ENCODE data around the gene PROC.
"Not testable (repeated sequence)": the region's sequence is repeated elsewhere in the genome, so short reads cannot be mapped to it uniquely, and the experiment has no call there.

PROC gene

DNA sequence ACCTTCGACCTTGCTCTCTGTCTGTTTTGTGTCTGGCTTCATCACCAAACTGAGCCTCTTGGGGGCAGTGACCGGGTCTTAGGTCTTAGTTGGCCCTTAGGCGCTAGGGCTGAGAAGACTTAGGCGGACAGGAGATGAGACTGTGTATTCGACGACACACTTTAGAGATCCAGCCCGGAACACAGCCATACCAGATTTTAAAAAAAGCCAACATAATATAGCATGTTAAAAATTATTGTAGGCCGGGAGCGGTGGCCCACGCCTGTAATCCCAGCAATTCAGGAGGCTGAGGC, 9.5 kb upstream of the PROC start:
- TF ChIP-seq CTBP1 (IDR thresholded peaks at IDR 0.05; ENCODE audit: borderline replicate concordance) = no peak
- ChIA-PET POLR2A (interaction anchor here (0.5 to 1.7 kb wide), 5 partner anchors 10 to 33 kb away, joined by 3 to 6 read pairs (median 3); no protein-coding TSS in a partner anchor), CTCF (no interaction called here)
- DNase-seq (ENCODE audit: extremely low spot score) = no peak

DNA sequence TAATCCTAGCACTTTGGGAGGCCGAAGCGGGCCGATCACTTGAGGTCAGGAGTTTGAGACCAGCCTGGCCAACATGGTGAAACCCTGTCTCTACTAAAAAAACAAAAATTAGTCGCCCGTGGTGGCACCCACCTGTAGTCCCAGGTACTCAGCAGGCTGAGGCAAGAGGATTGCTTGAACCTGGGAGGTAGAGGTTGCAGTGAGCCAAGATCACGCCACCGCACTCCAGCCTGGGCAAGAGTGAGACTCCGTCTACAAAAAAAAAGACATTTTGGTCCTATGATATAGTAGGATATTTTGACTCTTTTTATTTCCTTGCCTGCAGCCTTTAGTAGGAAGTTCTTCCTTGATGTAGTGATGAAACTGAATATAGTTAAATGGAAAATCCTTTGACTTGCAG, 8.5 kb upstream of the PROC start:
- DNase-seq (ENCODE audit: extremely low spot score); CTCF ChIA-PET: not testable (repeated sequence)
- POLR2A ChIA-PET = interaction anchor here (1.5 kb wide), 1 partner anchor 23 kb away, joined by 3 read pairs; no protein-coding TSS in a partner anchor

GRCh38 chr2:127410871-127411652, 7.2 kb upstream of the PROC start:
- ChIA-PET POLR2A (no interaction called here), CTCF (no interaction called here)
- DNase-seq (ENCODE audit: extremely low spot score) = no peak
- TF ChIP-seq NFRKB (IDR thresholded peaks at IDR 0.05) = no peak
- TF ChIP-seq FOXM1 (IDR thresholded peaks at IDR 0.05; ENCODE audit: borderline replicate concordance) = no peak
- no peak for TF ChIP-seq FOXA1 (IDR thresholded peaks at IDR 0.05)
- TF ChIP-seq ZNF384 (IDR thresholded peaks at IDR 0.05) = no peak
- TF ChIP-seq LEF1 (IDR thresholded peaks at IDR 0.05; ENCODE audit: borderline replicate concordance) = no peak
- no peak for TF ChIP-seq CTBP1 (IDR thresholded peaks at IDR 0.05; ENCODE audit: borderline replicate concordance)
- no peak for TF ChIP-seq HDGF (IDR thresholded peaks at IDR 0.05; ENCODE audit: borderline replicate concordance)
- TF ChIP-seq ARNT (IDR thresholded peaks at IDR 0.05) = no peak
- TF ChIP-seq PKNOX1 (IDR thresholded peaks at IDR 0.05) = no peak
- no peak for TF ChIP-seq FOXK2 (IDR thresholded peaks at IDR 0.05)
- no peak for TF ChIP-seq SP1 (IDR thresholded peaks at IDR 0.05)

GRCh38 chr2:127411653-127412369, 6.4 kb upstream of the PROC start:
- TF ChIP-seq L3MBTL2 (conservative IDR thresholded peaks at IDR 0.05) (no peak), FOXA1 (IDR thresholded peaks at IDR 0.05) (no peak), CTBP1 (IDR thresholded peaks at IDR 0.05; ENCODE audit: borderline replicate concordance) (no peak)
- ChIA-PET POLR2A (no interaction called here), CTCF (no interaction called here)
- DNase-seq (ENCODE audit: extremely low spot score) = no peak

GRCh38 chr2:127413200-127413599, 5.0 kb upstream of the PROC start:
- DNase-seq (ENCODE audit: extremely low spot score) = no peak
- ChIA-PET CTCF (no interaction called here), POLR2A (no interaction called here)
- TF ChIP-seq SUZ12 (IDR thresholded peaks at IDR 0.05) (no peak), BHLHE40 (IDR thresholded peaks at IDR 0.05; ENCODE audit: borderline replicate concordance) (no peak), FOXA1 (IDR thresholded peaks at IDR 0.05) (no peak), TARDBP (IDR thresholded peaks at IDR 0.05) (no peak), ELF4 (IDR thresholded peaks at IDR 0.05) (no peak), ZNF384 (IDR thresholded peaks at IDR 0.05) (no peak), ARNT (IDR thresholded peaks at IDR 0.05) (no peak), FOXM1 (IDR thresholded peaks at IDR 0.05; ENCODE audit: borderline replicate concordance) (no peak), LEF1 (IDR thresholded peaks at IDR 0.05; ENCODE audit: borderline replicate concordance) (no peak), L3MBTL2 (conservative IDR thresholded peaks at IDR 0.05) (no peak), FOXK2 (IDR thresholded peaks at IDR 0.05) (no peak), CTBP1 (IDR thresholded peaks at IDR 0.05; ENCODE audit: borderline replicate concordance) (no peak), NFRKB (IDR thresholded peaks at IDR 0.05) (no peak), PKNOX1 (IDR thresholded peaks at IDR 0.05) (no peak), SP1 (IDR thresholded peaks at IDR 0.05) (no peak), HDGF (IDR thresholded peaks at IDR 0.05; ENCODE audit: borderline replicate concordance) (no peak)

DNA sequence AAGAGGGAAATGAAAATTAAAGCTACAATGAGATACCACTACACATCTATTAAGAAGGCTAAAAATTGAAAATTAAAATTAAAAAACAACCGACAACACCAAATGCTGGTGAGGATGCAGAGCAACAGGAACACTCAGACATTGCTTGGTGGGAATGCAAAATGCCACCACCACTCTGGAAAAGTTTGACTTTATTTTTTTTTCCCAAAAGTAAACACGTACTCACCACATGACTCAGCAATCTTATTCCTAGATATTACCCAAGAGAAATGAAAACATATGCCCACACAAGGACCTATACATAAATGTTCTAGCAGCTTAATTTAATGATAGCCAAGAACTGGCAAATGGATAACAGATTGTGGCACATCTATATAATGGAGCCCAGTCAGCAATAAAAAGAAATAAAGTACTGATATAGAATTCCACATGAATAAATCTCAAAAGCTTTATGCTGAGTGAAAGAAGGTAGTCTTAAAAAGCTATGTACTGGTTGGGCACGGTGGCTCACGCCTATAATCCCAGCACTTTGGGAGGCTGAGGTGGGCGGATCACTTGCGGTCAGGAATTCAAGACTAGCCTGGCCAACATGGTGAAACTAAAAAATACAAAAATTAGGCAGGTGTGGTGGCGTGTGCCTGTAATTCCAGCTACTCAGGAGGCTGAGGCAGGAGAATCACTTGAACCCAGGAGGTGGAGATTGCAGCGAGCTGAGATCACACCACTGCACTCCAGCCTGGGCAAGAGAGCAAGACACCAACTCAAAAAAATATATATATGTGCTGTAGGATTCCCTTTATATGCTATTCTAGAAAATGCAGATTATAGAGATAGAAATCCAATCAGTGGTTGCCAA, 4.2 kb upstream of the PROC start:
- no peak for DNase-seq (ENCODE audit: extremely low spot score)
- CTCF ChIA-PET = interaction anchor here (0.8 to 1.3 kb wide), 2 partner anchors 21 to 43 kb away, joined by 3 to 5 read pairs; no protein-coding TSS in a partner anchor
- POLR2A ChIA-PET = interaction anchor here (0.8 to 1.9 kb wide), 2 partner anchors 11 to 13 kb away, joined by 3 to 7 read pairs; no protein-coding TSS in a partner anchor
- TF ChIP-seq ARNT (IDR thresholded peaks at IDR 0.05) (no peak), LEF1 (IDR thresholded peaks at IDR 0.05; ENCODE audit: borderline replicate concordance) (no peak), ELF4 (IDR thresholded peaks at IDR 0.05) (no peak), FOXM1 (IDR thresholded peaks at IDR 0.05; ENCODE audit: borderline replicate concordance) (no peak), FOXA1 (IDR thresholded peaks at IDR 0.05) (no peak), NFRKB (IDR thresholded peaks at IDR 0.05) (no peak), BHLHE40 (IDR thresholded peaks at IDR 0.05; ENCODE audit: borderline replicate concordance) (no peak), FOXK2 (IDR thresholded peaks at IDR 0.05) (no peak), CTBP1 (IDR thresholded peaks at IDR 0.05; ENCODE audit: borderline replicate concordance) (no peak), PKNOX1 (IDR thresholded peaks at IDR 0.05) (no peak)

All from HEK293T (cell line).